K562 (cell line): ENCODE results near the gene SVBP. TPM values are rescaled to one million over a fixed set of nuclear protein-coding genes. Genes with fewer than 3 reads are reported as not detected.

Experiments
- FOXP1 ChIP-seq: sonication (generic); formaldehyde crosslinking; IDR thresholded peaks from 2 replicates; pipeline ENCODE4 v1.8.0; 2022; ENCODE audit warnings: mild to moderate bottlenecking, missing genetic modification reagents
- GTF2F1 ChIP-seq: IDR thresholded peaks from 2 replicates; pipeline ENCODE4 v1.6.1; 2011; ENCODE audit warnings: low read depth, low read length, improper control_type of control experiment
- KLF13 ChIP-seq: fragments of 450-650 bp; IDR thresholded peaks from 2 replicates; pipeline ENCODE4 v1.6.1; 2016; ENCODE audit warnings: missing genetic modification characterization, low read depth, mild to moderate bottlenecking, missing compliant biosample characterization, moderate library complexity, borderline replicate concordance
- PHB2 ChIP-seq: fragments of 450-650 bp; IDR thresholded peaks from 2 replicates; pipeline ENCODE4 v1.6.1; 2017; ENCODE audit warnings: low read depth
- POLR2A ChIP-seq: fragments of 450-650 bp; conservative IDR thresholded peaks from 2 replicates; pipeline ENCODE4 v1.6.1; 2016
- PRMT5 ChIP-seq: sonication (generic); formaldehyde crosslinking; IDR thresholded peaks from 2 replicates; pipeline ENCODE4 v1.5.0; 2020; ENCODE audit warnings: missing genetic modification reagents
- RBM17 ChIP-seq: fragments of 200-400 bp; formaldehyde crosslinking; IDR thresholded peaks from 2 replicates; pipeline ENCODE4 v1.6.1; 2017; ENCODE audit warnings: low read depth, mild to moderate bottlenecking, low read length, borderline replicate concordance
- SMARCA4 ChIP-seq: fragments of 450-650 bp; IDR thresholded peaks from 2 replicates; pipeline ENCODE4 v1.6.1; 2016
- SPI1 ChIP-seq: IDR thresholded peaks from 2 replicates; pipeline ENCODE4 v1.6.1; 2011; ENCODE audit warnings: low read depth, low read length, control low read depth, borderline replicate concordance
- YBX1 ChIP-seq: fragments of 450-650 bp; IDR thresholded peaks from 2 replicates; pipeline ENCODE4 v1.7.1; 2016; ENCODE audit warnings: mild to moderate bottlenecking
- ZC3H8 ChIP-seq: fragments of 450-650 bp; IDR thresholded peaks from 2 replicates; pipeline ENCODE4 v1.6.1; 2017
- polyA plus RNA-seq, 8 experiments: library from polyadenylated mRNA; depleted of rRNA in 4 of 8; stranded (reverse) in 5 of 8; unstranded in 3 of 8; fragments of >200 nt; fragmentation: Nextera tagmentation in 2 of 8; fragmentation: Illumina TruSeq in 1 of 8; extraction: Ambion mirVana in 2 of 8; extraction: Trizol in 1 of 8; gene quantifications; 2 replicates each; pipeline versions ENCODE4 v1.2.1 to v1.2.3, GENCODE V29; 2011 to 2014; ENCODE audit warnings: inconsistent platforms in 1 of 8, missing spikeins in 1 of 8
- total RNA-seq, 7 experiments: library from RNA; depleted of rRNA in 6 of 7; stranded (reverse); fragments of >200 nt in 6 of 7; fragmentation: Illumina TruSeq in 2 of 7; extraction: Trizol in 2 of 7; gene quantifications; 2 replicates each; pipeline versions ENCODE4 v1.2.1 to v1.2.3, GENCODE V29; 2011 to 2021; ENCODE audit warnings: low replicate concordance in 1 of 7
- TF ChIP-seq, protein P1 (sequence below): fragments of 200-800 bp; sonication (Bioruptor generic); IDR thresholded peaks from 2 replicates; pipeline ENCODE4 v1.6.1; 2016; ENCODE audit warnings: missing genetic modification characterization, missing compliant biosample characterization
- TF ChIP-seq, protein P2 (sequence below): fragments of 450-650 bp; formaldehyde crosslinking; IDR thresholded peaks from 2 replicates; pipeline ENCODE4 v1.4.0; 2020; ENCODE audit warnings: mild to moderate bottlenecking
- TF ChIP-seq, protein P3 (sequence below): fragments of 450-650 bp; IDR thresholded peaks from 2 replicates; pipeline ENCODE4 v1.6.1; 2016; ENCODE audit warnings: borderline replicate concordance
- TF ChIP-seq, protein P4 (sequence below): fragments of 450-650 bp; IDR thresholded peaks from 2 replicates; pipeline ENCODE4 v1.6.1; 2017; ENCODE audit warnings: antibody characterized with exemption
- TF ChIP-seq, protein P5 (sequence below): fragments of 450-650 bp; IDR thresholded peaks from 2 replicates; pipeline ENCODE4 v1.7.1; 2018; ENCODE audit warnings: mild to moderate bottlenecking, low read depth; ENCODE audit not compliant: partially characterized antibody

SVBP gene
- total and polyA plus RNA-seq, 9 of the 15 experiments (the other 6 are each of a cell fraction or from before 2014, with no cell fraction given) = 31.7 to 49.7 (median 40.0) TPM

DNA sequence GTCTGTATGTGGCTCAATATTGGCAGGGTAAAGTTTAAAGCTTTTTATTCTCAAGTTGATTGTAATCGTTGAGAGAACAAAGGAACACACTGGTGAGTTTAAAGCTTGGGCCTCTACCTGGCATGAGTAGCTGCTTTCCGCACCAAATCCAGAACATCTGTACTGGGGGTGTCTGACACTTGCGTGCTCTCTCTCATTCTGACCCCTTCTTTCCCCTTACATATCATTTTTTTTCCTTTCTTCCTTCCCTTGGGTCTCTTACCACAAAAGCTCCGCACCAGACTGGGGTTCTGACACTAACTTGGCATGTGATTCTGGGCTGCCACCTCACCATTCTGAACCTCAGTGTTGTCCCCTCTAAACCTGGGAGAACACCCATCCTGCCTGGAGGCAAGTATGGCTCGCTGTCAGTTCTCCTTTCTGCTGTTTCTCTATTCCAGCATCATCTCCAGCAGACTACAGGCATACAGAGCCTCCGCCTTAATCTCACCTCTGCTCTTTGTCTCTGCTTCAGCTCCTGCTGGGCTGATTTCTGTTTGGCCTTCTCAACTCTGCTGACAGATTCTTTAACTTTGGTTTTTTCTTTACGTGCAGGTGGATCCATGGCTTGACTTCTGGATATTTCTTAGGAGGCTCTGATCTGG is 1.1 kb downstream of the SVBP start (continued):
- TF ChIP-seq, protein P1, sequence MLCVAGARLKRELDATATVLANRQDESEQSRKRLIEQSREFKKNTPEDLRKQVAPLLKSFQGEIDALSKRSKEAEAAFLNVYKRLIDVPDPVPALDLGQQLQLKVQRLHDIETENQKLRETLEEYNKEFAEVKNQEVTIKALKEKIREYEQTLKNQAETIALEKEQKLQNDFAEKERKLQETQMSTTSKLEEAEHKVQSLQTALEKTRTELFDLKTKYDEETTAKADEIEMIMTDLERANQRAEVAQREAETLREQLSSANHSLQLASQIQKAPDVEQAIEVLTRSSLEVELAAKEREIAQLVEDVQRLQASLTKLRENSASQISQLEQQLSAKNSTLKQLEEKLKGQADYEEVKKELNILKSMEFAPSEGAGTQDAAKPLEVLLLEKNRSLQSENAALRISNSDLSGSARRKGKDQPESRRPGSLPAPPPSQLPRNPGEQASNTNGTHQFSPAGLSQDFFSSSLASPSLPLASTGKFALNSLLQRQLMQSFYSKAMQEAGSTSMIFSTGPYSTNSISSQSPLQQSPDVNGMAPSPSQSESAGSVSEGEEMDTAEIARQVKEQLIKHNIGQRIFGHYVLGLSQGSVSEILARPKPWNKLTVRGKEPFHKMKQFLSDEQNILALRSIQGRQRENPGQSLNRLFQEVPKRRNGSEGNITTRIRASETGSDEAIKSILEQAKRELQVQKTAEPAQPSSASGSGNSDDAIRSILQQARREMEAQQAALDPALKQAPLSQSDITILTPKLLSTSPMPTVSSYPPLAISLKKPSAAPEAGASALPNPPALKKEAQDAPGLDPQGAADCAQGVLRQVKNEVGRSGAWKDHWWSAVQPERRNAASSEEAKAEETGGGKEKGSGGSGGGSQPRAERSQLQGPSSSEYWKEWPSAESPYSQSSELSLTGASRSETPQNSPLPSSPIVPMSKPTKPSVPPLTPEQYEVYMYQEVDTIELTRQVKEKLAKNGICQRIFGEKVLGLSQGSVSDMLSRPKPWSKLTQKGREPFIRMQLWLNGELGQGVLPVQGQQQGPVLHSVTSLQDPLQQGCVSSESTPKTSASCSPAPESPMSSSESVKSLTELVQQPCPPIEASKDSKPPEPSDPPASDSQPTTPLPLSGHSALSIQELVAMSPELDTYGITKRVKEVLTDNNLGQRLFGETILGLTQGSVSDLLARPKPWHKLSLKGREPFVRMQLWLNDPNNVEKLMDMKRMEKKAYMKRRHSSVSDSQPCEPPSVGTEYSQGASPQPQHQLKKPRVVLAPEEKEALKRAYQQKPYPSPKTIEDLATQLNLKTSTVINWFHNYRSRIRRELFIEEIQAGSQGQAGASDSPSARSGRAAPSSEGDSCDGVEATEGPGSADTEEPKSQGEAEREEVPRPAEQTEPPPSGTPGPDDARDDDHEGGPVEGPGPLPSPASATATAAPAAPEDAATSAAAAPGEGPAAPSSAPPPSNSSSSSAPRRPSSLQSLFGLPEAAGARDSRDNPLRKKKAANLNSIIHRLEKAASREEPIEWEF (CRISPR knock-in tag) = no peak
- TF ChIP-seq, protein P2, sequence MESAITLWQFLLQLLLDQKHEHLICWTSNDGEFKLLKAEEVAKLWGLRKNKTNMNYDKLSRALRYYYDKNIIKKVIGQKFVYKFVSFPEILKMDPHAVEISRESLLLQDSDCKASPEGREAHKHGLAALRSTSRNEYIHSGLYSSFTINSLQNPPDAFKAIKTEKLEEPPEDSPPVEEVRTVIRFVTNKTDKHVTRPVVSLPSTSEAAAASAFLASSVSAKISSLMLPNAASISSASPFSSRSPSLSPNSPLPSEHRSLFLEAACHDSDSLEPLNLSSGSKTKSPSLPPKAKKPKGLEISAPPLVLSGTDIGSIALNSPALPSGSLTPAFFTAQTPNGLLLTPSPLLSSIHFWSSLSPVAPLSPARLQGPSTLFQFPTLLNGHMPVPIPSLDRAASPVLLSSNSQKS (CRISPR knock-in tag) = no peak
- no peak for TF ChIP-seq ZC3H8
- TF ChIP-seq YBX1 = no peak
- TF ChIP-seq GTF2F1 = no peak
- TF ChIP-seq PHB2 = no peak
- peak; percentile 27; the same call in 1 of the 2 replicates for TF ChIP-seq SPI1
- TF ChIP-seq POLR2A = no peak
- 0 out of 2 replicates have a peak, but pooled peaks have one; percentile 6 for TF ChIP-seq SMARCA4
- TF ChIP-seq, protein P3, sequence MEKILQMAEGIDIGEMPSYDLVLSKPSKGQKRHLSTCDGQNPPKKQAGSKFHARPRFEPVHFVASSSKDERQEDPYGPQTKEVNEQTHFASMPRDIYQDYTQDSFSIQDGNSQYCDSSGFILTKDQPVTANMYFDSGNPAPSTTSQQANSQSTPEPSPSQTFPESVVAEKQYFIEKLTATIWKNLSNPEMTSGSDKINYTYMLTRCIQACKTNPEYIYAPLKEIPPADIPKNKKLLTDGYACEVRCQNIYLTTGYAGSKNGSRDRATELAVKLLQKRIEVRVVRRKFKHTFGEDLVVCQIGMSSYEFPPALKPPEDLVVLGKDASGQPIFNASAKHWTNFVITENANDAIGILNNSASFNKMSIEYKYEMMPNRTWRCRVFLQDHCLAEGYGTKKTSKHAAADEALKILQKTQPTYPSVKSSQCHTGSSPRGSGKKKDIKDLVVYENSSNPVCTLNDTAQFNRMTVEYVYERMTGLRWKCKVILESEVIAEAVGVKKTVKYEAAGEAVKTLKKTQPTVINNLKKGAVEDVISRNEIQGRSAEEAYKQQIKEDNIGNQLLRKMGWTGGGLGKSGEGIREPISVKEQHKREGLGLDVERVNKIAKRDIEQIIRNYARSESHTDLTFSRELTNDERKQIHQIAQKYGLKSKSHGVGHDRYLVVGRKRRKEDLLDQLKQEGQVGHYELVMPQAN = 0 out of 2 replicates have a peak, but pooled peaks have one; percentile 13
- TF ChIP-seq RBM17 = no peak
- TF ChIP-seq PRMT5 (CRISPR knock-in tag) = no peak
- no peak for TF ChIP-seq FOXP1 (CRISPR knock-in tag)
- no peak for TF ChIP-seq KLF13
- TF ChIP-seq, protein P4, sequence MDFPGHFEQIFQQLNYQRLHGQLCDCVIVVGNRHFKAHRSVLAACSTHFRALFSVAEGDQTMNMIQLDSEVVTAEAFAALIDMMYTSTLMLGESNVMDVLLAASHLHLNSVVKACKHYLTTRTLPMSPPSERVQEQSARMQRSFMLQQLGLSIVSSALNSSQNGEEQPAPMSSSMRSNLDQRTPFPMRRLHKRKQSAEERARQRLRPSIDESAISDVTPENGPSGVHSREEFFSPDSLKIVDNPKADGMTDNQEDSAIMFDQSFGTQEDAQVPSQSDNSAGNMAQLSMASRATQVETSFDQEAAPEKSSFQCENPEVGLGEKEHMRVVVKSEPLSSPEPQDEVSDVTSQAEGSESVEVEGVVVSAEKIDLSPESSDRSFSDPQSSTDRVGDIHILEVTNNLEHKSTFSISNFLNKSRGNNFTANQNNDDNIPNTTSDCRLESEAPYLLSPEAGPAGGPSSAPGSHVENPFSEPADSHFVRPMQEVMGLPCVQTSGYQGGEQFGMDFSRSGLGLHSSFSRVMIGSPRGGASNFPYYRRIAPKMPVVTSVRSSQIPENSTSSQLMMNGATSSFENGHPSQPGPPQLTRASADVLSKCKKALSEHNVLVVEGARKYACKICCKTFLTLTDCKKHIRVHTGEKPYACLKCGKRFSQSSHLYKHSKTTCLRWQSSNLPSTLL = no peak
- TF ChIP-seq, protein P5, sequence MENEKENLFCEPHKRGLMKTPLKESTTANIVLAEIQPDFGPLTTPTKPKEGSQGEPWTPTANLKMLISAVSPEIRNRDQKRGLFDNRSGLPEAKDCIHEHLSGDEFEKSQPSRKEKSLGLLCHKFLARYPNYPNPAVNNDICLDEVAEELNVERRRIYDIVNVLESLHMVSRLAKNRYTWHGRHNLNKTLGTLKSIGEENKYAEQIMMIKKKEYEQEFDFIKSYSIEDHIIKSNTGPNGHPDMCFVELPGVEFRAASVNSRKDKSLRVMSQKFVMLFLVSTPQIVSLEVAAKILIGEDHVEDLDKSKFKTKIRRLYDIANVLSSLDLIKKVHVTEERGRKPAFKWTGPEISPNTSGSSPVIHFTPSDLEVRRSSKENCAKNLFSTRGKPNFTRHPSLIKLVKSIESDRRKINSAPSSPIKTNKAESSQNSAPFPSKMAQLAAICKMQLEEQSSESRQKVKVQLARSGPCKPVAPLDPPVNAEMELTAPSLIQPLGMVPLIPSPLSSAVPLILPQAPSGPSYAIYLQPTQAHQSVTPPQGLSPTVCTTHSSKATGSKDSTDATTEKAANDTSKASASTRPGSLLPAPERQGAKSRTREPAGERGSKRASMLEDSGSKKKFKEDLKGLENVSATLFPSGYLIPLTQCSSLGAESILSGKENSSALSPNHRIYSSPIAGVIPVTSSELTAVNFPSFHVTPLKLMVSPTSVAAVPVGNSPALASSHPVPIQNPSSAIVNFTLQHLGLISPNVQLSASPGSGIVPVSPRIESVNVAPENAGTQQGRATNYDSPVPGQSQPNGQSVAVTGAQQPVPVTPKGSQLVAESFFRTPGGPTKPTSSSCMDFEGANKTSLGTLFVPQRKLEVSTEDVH = no peak
